Measurements from ENCODE around the gene NTNG2.

Gene NTNG2

DNA sequence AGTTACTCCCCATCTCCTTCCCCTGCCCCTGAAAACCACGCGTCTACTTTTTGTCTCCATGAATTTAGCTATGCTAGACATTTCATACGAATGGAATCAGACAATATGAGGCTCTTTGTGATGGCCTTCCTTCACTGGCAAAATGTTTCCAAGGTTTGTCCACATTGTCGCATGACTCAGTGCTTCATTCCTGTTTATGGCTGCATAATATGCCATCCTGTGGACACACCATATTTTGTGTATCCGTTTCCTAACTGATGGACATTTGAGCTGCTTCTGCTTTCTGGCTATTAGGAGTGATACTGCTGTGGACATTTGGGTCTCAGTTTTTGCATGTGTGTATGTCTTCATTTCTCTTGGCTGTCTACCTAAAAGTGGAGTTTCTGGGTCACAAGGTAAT is 14.5 kb downstream of the NTNG2 start:
- no peak for DNase-seq

- peak; percentile 39 for DNase-seq
These were observed 20.0 kb downstream of the NTNG2 start for GRCh38 chr9:132181796-132182313.

DNA sequence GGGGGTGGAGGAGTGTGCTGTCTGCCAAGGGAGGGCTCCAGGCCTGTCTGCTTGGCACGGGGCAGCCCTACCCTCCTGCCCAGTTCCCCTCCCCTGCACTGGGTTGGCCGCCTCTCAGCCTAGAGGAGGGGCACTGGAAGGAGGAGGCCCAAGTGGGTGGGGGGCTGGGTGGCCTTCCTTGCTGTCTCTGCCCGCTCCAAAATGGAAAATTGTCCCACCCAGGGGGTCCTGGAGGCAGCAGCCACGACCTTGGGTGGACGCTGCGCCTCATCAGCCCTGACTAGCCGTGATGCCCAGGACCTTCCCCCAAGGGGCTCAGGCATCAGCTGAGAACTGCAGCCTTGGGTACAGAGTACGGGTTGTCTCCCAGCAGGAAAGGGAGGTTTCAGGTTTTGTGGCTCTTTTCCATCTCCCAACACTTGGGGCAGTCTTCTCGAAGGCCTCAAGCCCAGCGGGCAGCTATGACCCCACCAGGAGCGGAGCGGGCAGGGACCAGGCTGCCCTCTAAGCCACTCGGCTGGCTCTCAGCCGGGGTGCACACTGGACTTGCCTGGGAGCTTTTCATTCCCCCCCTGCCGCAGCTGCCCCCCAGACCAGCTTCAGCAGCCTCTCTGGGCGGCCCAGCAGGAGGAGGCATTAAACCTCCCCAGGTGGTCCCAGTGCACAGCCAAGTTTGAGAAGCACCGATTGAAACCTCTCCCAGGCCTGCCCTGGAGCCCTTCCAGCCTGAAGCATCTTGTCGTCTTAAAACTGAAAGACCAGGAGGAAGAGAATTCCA is 20.6 kb downstream of the NTNG2 start:
- no peak for DNase-seq

GRCh38 chr9:132183134-132183533 is 21.3 kb downstream of the NTNG2 start:
- no peak for DNase-seq

DNA sequence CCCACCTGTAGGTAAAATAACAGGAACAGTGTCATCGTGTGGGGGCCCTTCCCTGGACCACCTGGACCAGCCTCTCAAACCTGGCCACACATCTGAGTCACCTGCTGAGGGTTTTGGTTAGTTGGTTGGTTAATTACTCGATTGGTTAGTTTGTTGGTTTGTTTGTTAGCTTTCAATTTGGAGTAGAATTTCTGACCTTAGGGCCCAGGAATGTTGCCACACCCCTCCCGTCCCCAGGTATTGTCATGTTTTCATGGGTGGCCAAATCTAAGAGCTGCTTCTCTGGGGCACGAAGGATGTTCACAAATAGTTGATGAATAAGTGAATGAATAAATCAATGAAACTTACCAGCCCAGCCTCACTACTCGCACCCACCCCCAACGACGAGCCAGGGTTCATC is 21.9 kb downstream of the NTNG2 start:
- no peak for DNase-seq

DNA sequence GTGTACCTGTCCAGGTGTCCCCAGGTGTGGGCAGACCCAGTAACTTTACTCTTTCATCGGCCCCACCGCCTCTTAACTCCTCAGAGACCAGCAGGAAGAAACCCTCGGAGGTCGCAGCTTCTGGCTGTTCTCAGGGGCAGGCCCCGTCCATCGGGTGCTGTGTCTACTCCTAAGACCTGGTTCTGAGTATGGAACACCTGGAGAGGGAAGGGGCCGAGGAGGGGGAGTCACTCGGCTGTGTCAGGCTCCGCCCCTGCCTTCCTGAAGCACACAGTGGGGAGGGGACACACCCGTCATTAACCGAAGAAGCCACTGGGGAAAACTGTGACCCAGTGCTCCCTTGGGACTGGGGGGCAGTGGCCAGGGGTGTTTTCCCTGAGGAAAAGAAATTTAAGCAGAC is 22.3 kb downstream of the NTNG2 start:
- peak; percentile 71 for DNase-seq

GRCh38 chr9:132185073-132186009 is 23.5 kb downstream of the NTNG2 start:
- DNase-seq: no peak

DNA sequence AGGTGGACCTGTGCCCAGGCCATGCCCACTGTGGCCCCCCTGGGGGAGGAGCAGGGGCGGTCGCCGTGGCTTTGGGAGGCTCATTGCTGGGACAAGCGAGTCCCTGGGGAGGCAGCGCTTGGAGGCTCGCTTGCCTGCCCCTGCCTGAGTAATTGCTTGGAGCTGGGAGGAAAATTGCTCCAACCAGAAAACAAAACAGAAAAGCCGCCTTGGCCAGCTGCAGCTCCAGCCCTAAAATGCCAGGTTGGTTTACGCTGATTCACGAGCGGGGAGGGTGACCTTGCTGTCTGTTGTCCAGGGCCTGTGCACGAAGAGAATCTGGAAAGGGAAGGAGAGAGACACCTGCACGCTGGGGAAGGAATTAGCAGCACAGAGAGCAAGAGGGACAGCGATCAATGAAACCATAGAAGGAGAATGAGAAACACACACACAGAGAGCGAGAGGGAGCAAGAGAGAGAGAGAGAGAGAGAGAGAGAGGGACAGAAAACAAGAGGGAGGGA is 25.3 kb downstream of the NTNG2 start:
- DNase-seq: peak; percentile 84

DNA sequence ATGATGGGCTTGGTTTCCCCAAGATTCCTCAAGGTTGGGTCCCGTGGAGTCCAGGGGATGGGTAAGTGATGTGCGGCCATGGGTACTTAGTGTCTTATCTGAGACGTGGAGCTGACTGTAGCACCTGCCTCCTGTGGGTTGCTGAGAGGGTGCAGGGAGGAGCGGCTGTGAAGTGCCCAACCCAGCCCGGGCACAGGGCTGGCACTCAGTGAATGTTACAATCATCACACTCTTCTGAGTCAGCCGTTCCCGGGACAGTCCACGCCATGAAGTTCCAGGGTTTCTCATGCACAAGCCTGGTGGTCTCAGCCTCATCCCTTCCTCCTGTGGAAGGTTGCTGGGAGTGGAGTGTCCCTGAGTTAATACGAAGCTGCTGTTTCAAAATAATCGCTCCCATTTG is 29.1 kb downstream of the NTNG2 start:
- DNase-seq: no peak

GRCh38 chr9:132192728-132193127 is 30.9 kb downstream of the NTNG2 start:
- DNase-seq: peak; percentile 62

GRCh38 chr9:132193227-132194124 is 31.6 kb downstream of the NTNG2 start:
- peak; percentile 81 for DNase-seq

DNA sequence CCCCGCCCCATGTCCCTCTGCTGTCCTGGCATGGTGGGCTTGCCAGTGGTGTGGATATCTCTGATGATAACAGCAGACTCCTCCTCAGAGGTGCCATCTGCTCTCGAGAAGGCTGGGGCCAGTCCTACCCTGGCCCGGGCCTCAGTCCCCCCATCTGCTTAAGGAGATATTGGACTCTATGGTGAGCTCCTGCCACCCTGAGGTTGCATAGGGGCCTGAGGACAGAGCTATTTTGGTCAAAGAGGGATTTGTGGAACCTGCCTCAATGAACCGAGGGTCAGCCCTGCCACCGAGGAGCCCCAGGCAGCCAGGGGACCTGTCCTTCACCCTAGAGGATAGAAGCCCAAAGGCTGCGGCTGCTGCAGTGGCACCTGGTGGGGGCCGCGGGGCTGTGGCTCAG is 32.6 kb downstream of the NTNG2 start:
- DNase-seq: no peak

- no peak for DNase-seq
These were observed 35.5 kb downstream of the NTNG2 start for GRCh38 chr9:132197315-132197714.

DNA sequence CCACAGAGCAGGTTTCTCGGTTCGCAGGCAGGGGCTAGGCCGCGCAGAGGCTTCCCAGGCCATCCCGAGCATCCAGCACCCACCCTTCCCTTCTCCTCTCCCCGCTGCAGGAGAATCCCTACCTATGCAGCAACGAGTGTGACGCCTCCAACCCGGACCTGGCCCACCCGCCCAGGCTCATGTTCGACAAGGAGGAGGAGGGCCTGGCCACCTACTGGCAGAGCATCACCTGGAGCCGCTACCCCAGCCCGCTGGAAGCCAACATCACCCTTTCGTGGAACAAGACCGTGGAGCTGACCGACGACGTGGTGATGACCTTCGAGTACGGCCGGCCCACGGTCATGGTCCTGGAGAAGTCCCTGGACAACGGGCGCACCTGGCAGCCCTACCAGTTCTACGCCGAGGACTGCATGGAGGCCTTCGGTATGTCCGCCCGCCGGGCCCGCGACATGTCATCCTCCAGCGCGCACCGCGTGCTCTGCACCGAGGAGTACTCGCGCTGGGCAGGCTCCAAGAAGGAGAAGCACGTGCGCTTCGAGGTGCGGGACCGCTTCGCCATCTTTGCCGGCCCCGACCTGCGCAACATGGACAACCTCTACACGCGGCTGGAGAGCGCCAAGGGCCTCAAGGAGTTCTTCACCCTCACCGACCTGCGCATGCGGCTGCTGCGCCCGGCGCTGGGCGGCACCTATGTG is 36.1 kb downstream of the NTNG2 start:
- DNase-seq: no peak

- no peak for DNase-seq
These were observed 37.2 kb downstream of the NTNG2 start for GRCh38 chr9:132199056-132199455.

DNA sequence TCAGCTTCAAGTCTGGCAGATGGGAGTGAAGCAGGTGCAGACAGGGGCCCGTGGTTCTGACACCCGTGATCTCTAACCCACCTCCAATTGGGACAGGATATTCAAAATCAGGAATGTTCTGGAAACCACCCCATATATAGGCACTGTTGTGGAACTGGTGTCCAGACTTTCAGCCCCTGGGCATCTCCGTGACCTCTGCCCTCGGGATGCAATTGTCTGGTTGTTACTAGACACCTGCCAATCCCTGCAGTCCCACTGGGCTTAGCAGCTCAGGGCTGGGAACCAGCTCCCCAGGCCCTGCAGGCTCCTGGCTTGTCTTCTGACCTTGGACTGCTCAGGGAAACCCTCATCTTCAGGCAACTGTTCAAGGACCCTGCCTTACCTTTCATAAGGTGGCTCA is 38.8 kb downstream of the NTNG2 start:
- DNase-seq: no peak

GRCh38 chr9:132201139-132201538 is 39.3 kb downstream of the NTNG2 start:
- peak; percentile 67 for DNase-seq

GRCh38 chr9:132201780-132202703 is 40.2 kb downstream of the NTNG2 start:
- DNase-seq: peak; percentile 68

- DNase-seq: no peak
These were observed 43.0 kb downstream of the NTNG2 start for GRCh38 chr9:132204883-132205282.

DNA sequence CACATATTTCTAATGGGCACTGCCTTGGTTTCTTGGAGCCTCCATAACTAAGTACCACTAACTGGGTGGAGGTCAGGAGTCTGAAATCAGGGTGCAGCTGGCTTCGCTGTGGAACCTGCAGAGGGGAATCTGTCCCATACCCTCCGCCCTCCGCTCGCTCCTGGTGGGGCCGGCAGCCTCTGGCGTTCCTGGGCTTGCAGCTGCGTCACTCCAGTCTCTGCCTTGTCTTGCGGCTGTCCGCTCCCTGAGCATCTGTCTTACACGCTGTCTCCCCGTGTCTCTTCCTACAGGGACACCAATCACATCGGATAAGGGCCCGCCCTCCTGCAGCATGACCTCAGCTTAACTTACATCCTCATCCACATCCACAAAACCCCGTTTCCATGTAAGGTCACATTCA is 45.4 kb downstream of the NTNG2 start:
- DNase-seq: no peak
